Activated naive CD4-positive, alpha-beta T cell treated with anti-CD3 and anti-CD28 coated beads for 36 hours (primary cell): ENCODE results near the gene TTC4. TPM values are rescaled to one million over a fixed set of nuclear protein-coding genes. Genes with fewer than 3 reads are reported as not detected.
A peak's percentile ranks its signal among the peaks of the same experiment; 100 is the strongest.

ENCODE experiments used
- CTCF ChIA-PET: fragments of 350-600 bp; sonication (Branson Sonifier 250); formaldehyde crosslinking; loops from one replicate; lab custom pipeline; 2021; ENCODE audit warnings: antibody characterized with exemption; lab: Charles Lee
- DNase-seq: peaks from one replicate; pipeline ENCODE4 v3.0.0-alpha.2; 2020
- H3K27ac Mint-ChIP-seq: one replicate; pipeline ENCODE4 v1.8.0; 2021; ENCODE audit warnings: mild to moderate bottlenecking, mixed read lengths
- H3K27me3 Mint-ChIP-seq: one replicate; pipeline ENCODE4 v1.8.0; 2021; ENCODE audit warnings: low read depth, mixed read lengths
- H3K36me3 Mint-ChIP-seq: one replicate; pipeline ENCODE4 v1.8.0; 2021; ENCODE audit warnings: low read depth, mixed read lengths
- H3K4me1 Mint-ChIP-seq: one replicate; pipeline ENCODE4 v1.8.0; 2021; ENCODE audit warnings: low read depth, mixed read lengths
- H3K4me3 Mint-ChIP-seq: one replicate; pipeline ENCODE4 v1.8.0; 2021; ENCODE audit warnings: mild to moderate bottlenecking, moderate library complexity, mixed read lengths
- H3K9me3 Mint-ChIP-seq: one replicate; pipeline ENCODE4 v1.8.0; 2021; ENCODE audit warnings: mixed read lengths
- intact Hi-C: fragments of 100-400 bp; cut with micrococcal nuclease; formaldehyde crosslinking; loops from one replicate; pipeline ENCODE4 v1.15.1; 2023
- total RNA-seq, 2 experiments: library from RNA; stranded (reverse); gene quantifications; one replicate each; pipeline ENCODE4 v1.2.3, GENCODE V29; 2021

TTC4 gene
- total RNA-seq, 2 experiments from 2014 or later, result 26.3 to 30.2 TPM

DNA sequence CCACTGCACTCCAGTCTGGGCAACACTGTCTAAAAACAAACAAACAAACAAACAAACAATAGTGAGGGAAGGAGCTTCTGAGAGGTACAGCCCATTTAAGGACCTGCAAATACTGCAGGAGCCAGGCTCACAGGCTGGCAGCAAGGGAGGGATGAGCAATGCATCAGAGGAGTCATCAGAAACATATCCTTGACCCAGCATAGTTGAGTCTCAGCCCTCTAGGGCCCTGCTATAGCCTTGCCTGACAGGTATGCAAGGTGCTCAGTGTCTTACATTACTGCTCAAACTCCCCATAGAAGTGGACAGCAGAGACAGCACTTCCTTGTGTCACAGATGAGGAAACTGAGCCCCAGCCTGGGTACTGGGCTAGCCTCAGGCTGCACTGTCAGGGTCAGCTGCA lies 7.3 kb upstream of the TTC4 start:
- CTCF ChIA-PET, result no interaction called here

DNA sequence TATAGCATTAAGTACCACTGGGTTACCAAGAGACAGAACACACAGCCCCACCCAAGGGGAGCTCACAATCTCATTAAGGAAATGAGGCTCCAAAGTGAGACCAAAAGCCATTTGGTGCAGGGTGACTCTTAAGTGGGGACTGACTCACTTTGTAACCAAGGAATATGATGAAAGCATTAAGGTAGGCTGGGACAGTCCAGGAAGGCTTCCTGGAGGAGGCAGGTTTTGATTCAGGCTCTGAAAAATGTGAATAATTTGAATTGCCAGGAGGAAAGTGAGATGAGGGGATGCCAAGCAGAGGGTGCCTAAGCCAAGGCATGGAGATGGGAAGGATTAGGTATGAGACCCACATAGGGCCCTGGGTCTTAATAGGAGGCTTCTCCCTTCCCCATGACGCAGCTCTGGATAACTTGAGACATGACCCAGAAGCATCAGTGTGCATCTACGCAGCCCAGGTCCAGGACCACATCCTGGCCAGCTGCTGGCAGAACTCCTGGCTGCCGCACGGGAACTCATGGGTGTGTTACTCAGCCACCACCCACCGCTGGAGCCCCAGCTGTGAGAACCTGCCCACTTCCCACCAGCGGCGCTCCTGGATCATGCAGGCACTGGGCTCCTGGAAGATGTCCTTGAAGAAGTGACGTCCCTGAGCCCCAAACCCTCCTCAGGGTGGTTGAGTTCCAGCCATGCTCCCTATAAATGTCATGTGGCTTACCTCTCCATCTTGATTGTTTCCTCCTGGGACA lies 5.9 kb upstream of the TTC4 start:
- Mint-ChIP-seq H3K9me3 (no peaks in the 10 kb centered on the region), H3K27ac (no peak overlapping the region), H3K4me3 (no peak overlapping the region), H3K36me3 (no peaks in the 10 kb centered on the region), H3K4me1 (no peaks in the 10 kb centered on the region), H3K27me3 (no peaks in the 10 kb centered on the region)
- no peak for DNase-seq
- intact Hi-C loops, result loop anchor here (10.0 kb wide), 2 partner anchors 425 to 1385 kb away; partner anchors contain the start of gene LRP8
- CTCF ChIA-PET, result no interaction called here

More for the DNA sequence above, 7.3 kb upstream of the TTC4 start:
- Mint-ChIP-seq H3K36me3 (no peaks in the 10 kb centered on the region), H3K4me1 (no peaks in the 10 kb centered on the region), H3K9me3 (no peaks in the 10 kb centered on the region), H3K27me3 (no peaks in the 10 kb centered on the region), H3K4me3 (no peak overlapping the region), H3K27ac (no peak overlapping the region)
- no peak for DNase-seq
- intact Hi-C loops, result no loop called here

DNA sequence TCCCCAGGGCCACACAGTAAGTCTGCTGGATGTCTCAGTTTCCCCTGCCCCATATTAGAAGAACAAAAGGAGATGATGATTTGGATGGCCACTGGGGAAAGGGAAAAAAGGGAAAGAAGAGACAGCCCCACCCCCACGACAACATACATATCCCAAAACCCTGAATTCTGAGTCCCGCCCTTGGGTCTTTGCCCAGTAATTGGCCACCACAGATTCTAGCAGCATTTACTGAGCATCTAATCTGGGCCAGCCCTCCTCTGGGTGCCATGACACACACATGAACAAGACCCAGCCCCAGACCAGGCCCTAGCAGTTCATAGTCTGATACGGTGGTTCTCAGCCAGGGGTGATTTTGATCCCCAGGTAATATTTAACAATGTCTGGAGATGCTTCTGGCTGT lies 5.2 kb upstream of the TTC4 start:
- DNase-seq, result no peak
- Mint-ChIP-seq H3K4me1 (peaks cover 5% of the 10 kb centered on the region), H3K27ac (no peak overlapping the region), H3K4me3 (no peak overlapping the region), H3K36me3 (no peaks in the 10 kb centered on the region), H3K27me3 (no peaks in the 10 kb centered on the region), H3K9me3 (no peaks in the 10 kb centered on the region)
- CTCF ChIA-PET, result no interaction called here
- intact Hi-C loops, result loop anchor here (10.0 kb wide), 2 partner anchors 426 to 1386 kb away; partner anchors contain the start of gene LRP8

DNA sequence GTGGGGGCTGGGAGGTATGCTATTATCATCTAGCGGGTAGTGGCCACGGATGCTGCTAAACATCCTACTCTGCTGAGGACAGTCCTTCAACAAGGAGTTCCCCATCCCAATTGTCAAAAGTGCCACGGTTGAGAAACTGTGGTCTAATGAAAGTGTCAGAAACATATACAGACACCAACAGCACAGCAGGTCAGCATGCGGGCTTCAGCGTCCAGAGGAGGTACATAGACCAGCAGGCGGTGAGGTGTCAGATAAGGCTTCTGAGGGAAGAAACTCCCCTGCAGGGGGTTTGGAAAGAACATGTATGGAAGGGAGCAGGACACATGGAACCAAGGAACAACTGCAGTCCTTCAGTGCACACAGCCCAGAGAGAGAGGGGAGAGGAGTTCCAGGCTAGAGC lies 4.8 kb upstream of the TTC4 start:
- Mint-ChIP-seq H3K4me1 (peaks cover 5% of the 10 kb centered on the region), H3K4me3 (no peak overlapping the region), H3K27me3 (no peaks in the 10 kb centered on the region)

DNA sequence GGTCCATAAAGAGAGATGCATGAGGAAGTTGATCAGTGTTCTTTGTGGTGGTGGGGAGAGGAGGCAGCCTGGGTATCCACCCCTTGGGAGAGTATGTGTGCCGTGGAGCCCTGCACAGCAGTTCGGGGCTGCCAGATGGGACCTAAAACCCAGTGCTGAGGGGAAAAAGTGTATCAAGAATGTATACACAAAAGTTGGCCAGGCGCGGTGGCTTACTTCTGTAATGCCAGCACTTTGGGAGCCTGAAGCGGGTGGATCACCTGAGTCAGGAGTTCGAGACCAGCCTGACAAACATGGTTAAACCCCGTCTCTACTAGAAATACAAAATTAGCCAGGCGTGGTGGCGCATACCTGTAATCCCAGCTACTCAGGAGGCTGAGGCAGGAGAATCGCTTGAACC lies 4.1 kb upstream of the TTC4 start:
- Mint-ChIP-seq H3K9me3 (no peaks in the 10 kb centered on the region), H3K4me1 (peaks cover 10% of the 10 kb centered on the region), H3K27me3 (no peaks in the 10 kb centered on the region), H3K4me3 (no peak overlapping the region), H3K36me3 (no peaks in the 10 kb centered on the region), H3K27ac (no peak overlapping the region)
- CTCF ChIA-PET, result interaction anchor here (0.6 kb wide), 1 partner anchor 10 kb away, joined by 6 read pairs; no protein-coding TSS in a partner anchor
- intact Hi-C loops, result loop anchor here (10.0 kb wide), 2 partner anchors 427 to 1387 kb away; partner anchors contain the start of gene LRP8
- DNase-seq, result no peak

More for the DNA sequence above, 4.8 kb upstream of the TTC4 start:
- H3K27ac Mint-ChIP-seq, result no peak overlapping the region
- DNase-seq, result no peak
- intact Hi-C loops, result loop anchor here (10.0 kb wide), 2 partner anchors 426 to 1386 kb away; partner anchors contain the start of gene LRP8
- H3K9me3 Mint-ChIP-seq, result no peaks in the 10 kb centered on the region
- CTCF ChIA-PET, result no interaction called here
- H3K36me3 Mint-ChIP-seq, result no peaks in the 10 kb centered on the region

DNA sequence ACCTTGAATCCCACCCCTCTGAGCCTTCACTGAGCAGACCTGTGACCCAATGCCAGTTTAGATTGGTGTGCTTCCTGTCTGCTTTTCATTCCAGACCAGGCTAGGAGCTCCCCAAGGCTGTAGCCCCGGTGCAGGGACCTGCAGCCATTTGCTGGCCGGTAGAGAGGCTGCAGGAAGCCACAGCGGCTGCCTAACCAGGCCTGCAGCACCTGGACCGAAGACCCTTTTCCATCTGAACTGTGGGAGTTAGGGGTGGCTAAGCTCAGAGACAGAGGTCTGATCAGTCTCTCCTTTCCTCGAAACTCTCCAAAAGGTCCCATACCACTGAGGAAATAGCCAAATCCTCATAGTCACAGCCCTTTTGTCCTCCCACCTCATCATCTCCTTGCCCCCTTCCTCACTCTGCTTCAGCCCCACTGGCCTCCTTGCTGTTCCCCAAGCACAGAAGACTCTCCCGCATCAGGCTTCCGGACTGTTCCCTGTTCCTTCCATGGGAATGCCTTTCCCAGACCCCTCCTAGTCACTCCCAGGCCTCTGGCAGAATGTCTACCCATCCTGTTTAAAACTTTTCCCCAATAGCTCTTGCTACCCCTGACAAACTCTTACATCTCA lies 674 bp upstream of the TTC4 start:
- intact Hi-C loops, result loop anchor here (1.0 to 10.0 kb wide), 9 partner anchors 42 to 1390 kb away; partner anchors contain the start of genes DHCR24, IFT25, LRP8 and LRRC42
- Mint-ChIP-seq H3K36me3 (peaks cover 15% of the 10 kb centered on the region), H3K9me3 (no peaks in the 10 kb centered on the region), H3K4me1 (peaks cover 31% of the 10 kb centered on the region), H3K27me3 (no peaks in the 10 kb centered on the region), H3K4me3 (peak overlapping the region; percentile 92), H3K27ac (peak overlapping the region; percentile 92)
- DNase-seq, result no peak
- CTCF ChIA-PET, result interaction anchor here (1.0 kb wide), 1 partner anchor 77 kb away, joined by 6 read pairs; no protein-coding TSS in a partner anchor

DNA sequence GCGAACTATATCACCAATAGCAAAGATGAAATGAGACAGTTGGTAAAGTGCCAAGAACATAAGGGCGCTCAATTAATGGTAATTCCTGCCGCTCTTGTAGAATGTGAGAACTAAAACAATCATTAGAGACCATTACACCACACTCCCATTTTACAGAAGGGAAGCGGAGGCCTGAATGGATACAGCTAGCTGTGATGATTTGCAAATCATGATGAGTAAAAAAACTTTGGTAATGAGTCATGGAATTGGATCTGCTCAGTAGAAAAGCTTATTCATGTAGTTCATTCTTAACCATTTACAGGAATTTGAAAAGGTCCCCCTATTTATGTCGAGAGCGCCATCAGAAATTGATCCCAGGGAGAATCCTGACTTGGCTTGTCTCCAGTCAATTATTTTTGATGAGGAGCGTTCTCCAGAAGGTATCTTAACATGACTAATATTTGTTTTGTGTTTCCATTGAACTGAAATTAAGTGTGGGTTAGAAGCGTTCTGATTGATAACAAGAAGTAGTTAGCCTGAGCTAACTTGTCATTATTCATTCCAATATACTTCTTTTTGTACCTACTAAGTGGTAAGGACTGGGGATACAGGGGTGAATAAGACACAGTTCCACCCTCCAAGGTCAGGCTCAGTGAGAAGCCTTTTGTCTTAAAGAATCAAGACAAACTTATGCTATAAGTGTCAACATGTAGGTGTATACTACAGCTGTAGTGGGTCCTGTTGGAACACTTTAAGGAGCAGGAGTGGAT lies 812 bp downstream of the TTC4 start:
- H3K4me1 Mint-ChIP-seq, result peaks cover 31% of the 10 kb centered on the region
- no peaks in the 10 kb centered on the region for H3K9me3 Mint-ChIP-seq
- CTCF ChIA-PET, result interaction anchor here (0.6 to 1.2 kb wide), 2 partner anchors 85 to 93 kb away, joined by 3 read pairs; no protein-coding TSS in a partner anchor
- H3K4me3 Mint-ChIP-seq, result peak overlapping the region; percentile 92
- H3K36me3 Mint-ChIP-seq, result peaks cover 19% of the 10 kb centered on the region
- H3K27me3 Mint-ChIP-seq, result no peaks in the 10 kb centered on the region
- DNase-seq, result no peak
- intact Hi-C loops, result loop anchor here (1.0 to 10.0 kb wide), 6 partner anchors 83 to 1392 kb away; partner anchors contain the start of genes IFT25, LRP8, LRRC42 and SSBP3
- peak overlapping the region; percentile 92 for H3K27ac Mint-ChIP-seq

DNA sequence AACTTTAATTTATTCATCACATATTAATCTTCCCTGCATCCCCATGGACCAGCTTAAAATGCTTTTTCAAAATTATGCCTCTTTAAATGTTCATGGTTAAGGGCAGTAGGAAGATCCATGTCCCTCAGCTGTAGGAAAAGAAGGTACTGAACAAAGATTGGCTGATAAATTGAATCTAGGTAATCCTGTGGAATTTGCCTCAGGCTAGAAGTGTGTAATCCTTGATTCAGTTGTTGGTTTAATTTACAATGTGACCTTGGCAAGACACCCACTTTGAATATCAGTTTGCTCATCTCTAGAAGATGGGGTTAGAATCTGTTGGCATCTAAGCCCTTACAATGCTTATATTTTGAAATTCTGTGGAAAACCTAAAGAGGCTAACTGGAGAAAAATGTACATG lies 6.1 kb downstream of the TTC4 start:
- H3K27me3 Mint-ChIP-seq, result no peaks in the 10 kb centered on the region
- CTCF ChIA-PET, result interaction anchor here (1.1 kb wide), 1 partner anchor 125 kb away, joined by 4 read pairs; no protein-coding TSS in a partner anchor
- H3K4me3 Mint-ChIP-seq, result no peak overlapping the region
- DNase-seq, result no peak
- H3K36me3 Mint-ChIP-seq, result peaks cover 56% of the 10 kb centered on the region
- no peak overlapping the region for H3K27ac Mint-ChIP-seq
- intact Hi-C loops, result no loop called here
- peaks cover 19% of the 10 kb centered on the region for H3K4me1 Mint-ChIP-seq
- H3K9me3 Mint-ChIP-seq, result no peaks in the 10 kb centered on the region

DNA sequence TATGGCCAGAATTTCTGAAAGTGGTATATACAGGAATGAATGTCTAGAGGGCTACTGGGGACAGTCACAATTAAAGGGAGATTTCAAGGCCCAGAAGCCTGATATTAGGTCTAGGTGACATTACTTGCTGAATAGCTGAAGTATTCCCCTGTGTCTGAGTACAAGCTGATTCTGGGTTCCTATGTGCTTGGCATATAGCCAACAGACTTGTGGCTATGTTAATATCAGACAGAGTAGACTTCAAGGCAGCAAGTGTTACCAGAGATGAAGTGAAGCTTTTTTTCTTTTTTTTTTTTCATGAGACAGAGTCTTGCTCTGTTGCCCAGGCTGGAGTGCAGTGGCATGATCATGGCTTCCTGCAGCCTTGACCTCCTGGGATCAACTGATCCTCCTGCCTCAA lies 8.3 kb downstream of the TTC4 start:
- H3K27ac Mint-ChIP-seq, result no peak overlapping the region
- CTCF ChIA-PET, result interaction anchor here (0.7 to 2.0 kb wide), 5 partner anchors 68 to 924 kb away, joined by 3 to 4 read pairs (median 4); no protein-coding TSS in a partner anchor
- H3K4me1 Mint-ChIP-seq, result peaks cover 5% of the 10 kb centered on the region
- DNase-seq, result no peak
- H3K27me3 Mint-ChIP-seq, result no peaks in the 10 kb centered on the region
- H3K9me3 Mint-ChIP-seq, result no peaks in the 10 kb centered on the region
- H3K4me3 Mint-ChIP-seq, result no peak overlapping the region
- H3K36me3 Mint-ChIP-seq, result peaks cover 55% of the 10 kb centered on the region
- intact Hi-C loops, result no loop called here

DNA sequence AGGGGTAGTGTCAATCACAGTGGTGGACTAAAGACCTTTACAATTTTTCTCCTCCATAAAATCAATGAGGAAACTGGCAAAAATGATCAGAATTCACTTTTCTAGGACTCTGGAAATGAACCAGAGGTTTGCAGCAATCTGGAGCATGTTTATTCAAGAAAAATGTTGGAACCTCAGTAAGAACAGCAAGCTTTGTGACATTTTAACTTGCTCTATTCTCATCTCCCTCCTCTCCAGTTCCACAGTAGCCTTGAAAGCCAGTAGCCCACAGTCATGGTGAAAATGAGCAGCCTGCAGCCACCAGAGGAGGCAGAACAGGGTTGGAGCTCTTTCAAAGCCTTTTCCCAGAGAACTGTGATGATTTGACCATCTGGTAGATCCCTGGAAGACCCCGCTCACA lies 9.1 kb downstream of the TTC4 start:
- no peak for DNase-seq
- Mint-ChIP-seq H3K36me3 (peaks cover 54% of the 10 kb centered on the region), H3K27ac (no peak overlapping the region), H3K4me1 (no peaks in the 10 kb centered on the region), H3K9me3 (no peaks in the 10 kb centered on the region), H3K4me3 (no peak overlapping the region), H3K27me3 (no peaks in the 10 kb centered on the region)
- intact Hi-C loops, result no loop called here
- CTCF ChIA-PET, result interaction anchor here (0.7 to 2.0 kb wide), 4 partner anchors 67 to 349 kb away, joined by 3 to 4 read pairs (median 4); no protein-coding TSS in a partner anchor

DNA sequence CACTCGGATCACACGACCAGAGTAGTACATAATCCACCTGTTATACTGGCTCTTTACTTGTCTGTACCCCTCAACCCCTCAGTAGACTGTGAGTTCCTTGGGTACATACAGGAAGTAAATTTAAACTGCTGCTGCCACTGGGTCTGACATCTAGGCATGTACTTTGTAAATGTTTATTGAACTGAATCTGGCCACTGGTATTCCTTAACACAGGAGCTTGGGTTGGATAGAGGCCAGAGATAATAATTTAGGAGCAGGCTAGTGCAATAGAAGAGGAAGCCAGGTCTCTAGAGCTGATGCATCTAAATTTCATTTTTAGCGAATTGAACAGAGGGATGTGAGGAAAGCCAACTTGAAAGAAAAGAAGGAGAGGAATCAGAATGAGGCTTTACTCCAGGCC lies 12.4 kb downstream of the TTC4 start:
- Mint-ChIP-seq H3K9me3 (no peaks in the 10 kb centered on the region), H3K4me3 (no peak overlapping the region), H3K27ac (no peak overlapping the region), H3K4me1 (no peaks in the 10 kb centered on the region), H3K36me3 (peaks cover 49% of the 10 kb centered on the region), H3K27me3 (no peaks in the 10 kb centered on the region)
- CTCF ChIA-PET, result no interaction called here
- no peak for DNase-seq
- intact Hi-C loops, result no loop called here

DNA sequence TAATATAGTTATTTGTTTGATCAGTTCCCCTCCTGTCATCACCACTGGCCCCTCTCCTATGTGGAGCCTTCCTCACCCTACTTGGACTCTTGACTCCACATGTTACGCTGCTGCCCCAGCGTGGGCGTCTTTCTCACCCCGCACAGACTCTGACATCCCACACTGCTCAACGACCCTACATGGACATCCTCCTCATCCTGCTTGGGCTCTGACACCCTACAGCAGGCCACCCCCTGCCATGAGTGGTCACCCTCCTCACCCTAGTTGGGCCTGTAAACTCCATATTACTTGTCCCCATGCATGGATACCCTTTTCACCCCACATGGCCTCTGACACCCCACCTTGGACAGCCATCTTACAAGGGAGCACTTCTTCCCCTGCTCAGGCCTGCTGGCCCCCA lies 21.0 kb downstream of the TTC4 start:
- intact Hi-C loops, result no loop called here
- CTCF ChIA-PET, result no interaction called here

More for the DNA sequence above, 21.0 kb downstream of the TTC4 start:
- Mint-ChIP-seq H3K27me3 (no peaks in the 10 kb centered on the region), H3K36me3 (peaks cover 36% of the 10 kb centered on the region), H3K4me1 (no peaks in the 10 kb centered on the region), H3K27ac (no peak overlapping the region), H3K4me3 (no peak overlapping the region), H3K9me3 (no peaks in the 10 kb centered on the region)
- DNase-seq, result no peak
